Stimulated activated naive CD4-positive, alpha-beta T cell treated with Interleukin-2 at 50 U/mL for 16 hours (primary cell): Measurements from ENCODE around the gene COA8.

ENCODE experiments used
- DNase-seq: peaks from one replicate; lab custom pipeline; 2025; lab: John Stamatoyannopoulos, UW

Gene COA8

DNA sequence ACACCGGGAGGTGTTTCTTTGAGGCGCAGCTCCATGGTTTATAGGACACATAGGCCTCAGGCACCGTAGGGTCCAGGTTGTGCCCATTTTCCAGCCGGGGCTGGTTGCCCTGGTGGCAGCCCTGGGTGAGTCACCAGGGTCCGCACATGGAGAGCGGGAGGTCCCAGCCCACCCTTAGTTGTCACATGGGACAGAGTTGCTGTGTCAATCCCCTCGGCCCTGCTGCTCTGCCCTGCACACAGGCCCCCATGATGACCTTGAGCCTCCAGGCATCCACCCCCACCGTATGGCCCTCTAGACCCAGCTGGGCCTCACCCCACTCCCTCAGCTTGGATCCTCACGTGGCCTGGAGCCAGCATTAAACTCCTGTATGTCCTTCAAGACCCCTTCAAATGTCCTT, 26.1 kb upstream of the COA8 start:
- DNase-seq = no peak

DNA sequence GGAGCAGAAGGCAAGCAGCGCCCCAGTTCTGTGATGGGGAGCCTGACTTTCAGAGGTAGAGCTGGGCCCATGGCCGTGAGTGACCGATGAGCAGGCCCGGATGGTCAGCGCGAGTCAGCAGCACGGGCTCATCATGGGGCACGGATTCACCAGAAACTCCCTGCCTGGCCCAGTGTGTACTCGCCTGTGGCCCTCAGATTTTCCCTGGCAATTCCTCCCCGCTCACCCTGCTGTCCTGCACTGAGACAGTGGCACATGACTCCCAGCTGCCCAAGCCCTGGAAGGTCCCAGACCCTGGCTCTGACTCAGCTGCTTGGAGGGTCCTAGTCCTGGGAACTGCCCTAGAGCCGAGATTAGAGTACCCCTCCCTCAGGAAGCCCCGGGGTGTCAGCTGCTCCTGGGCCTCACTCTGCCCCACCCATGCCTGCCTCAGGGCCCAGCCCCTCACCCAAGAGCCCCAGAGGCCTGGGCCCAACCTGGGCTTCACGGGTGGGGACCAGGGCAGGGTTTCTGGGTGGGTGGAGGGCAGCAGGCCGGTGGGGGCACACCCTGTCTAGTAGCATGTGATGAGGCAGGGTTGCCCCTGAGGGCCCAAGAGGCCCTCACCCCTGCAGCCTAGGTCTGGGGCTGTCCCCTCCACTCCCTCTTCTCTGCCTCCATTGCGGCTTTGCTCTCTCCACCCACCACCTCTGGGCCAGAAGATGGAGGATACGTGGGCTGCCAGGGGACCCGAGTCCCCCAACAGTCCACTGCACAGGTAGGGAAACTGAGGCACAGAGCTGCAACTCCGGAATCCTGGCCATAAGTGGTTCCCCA, 25.4 kb upstream of the COA8 start:
- DNase-seq = no peak

DNA sequence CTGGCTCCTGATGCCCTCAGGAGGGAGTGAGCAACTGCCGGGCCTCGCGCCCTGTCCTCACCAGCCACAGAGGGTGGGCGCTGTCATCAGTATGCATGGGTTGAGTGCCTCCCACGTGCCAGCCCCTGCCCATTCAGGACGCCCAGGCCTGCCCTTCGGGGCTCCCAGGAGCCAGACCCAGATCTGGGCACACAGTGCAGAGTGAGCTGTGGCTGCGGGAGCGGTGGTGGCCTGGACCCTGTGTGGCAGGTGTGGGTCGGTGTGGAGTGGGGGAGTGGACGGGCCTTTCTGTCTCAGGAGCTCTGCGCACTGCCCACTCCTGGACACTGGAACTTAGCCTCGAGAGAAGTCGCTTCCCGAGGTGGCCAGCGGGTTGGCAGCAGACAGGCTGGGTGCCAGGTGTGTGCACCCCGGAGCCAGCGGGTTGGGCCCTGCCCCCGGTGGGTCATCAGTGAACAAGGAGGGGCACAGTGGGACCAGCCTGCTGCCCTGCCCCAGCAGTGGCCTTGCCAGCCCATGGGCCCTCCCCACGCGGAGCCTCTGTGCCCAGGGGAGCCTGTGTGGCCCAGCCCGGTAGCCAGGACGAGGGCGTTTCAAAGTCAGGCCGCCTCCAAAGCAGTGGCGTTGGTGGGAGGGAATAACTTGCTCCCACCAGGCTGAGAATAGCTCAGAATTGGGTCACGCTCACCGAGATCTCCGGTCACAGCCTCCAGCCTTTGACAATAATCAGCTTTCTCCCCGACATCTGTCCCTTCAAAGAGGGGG, 24.3 kb upstream of the COA8 start:
- no peak for DNase-seq

DNA sequence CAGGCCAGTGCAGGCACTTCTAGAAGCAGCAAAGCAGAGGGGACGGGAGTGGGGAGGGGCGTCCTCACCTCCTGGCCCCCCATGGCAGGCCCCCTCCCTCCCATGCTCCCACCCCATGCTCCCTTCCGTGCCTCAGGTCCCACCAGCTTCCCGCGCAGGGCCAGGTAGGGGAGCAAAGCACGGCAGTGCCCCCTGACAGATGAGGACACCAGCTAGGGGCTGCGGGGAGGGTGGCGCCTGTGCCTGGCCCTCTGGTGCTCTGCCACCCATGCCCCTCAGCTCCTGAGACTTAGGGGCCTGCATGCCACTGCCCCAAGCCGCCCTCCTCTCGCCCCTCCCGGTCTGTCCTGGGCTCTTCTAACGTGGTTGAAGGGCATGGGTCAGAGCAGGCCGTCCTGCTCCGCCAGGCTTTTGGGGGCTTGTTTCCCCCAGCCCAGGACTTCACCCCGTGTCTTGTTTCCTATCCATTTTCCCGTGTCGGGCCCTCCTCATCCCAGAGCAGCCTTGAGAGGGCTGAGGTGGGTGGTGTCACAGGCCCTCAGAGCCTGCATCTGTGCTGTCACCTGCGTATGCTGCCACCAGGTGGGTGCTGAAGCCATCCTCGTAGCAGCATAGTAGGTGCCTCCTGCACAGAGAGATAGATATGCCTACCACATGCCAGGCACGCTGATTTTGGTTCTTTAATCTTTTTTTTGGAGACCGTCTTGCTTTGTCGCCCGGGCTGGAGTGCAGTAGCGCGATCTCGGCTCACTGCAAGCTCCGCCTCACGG, 23.5 kb upstream of the COA8 start:
- DNase-seq = no peak

DNA sequence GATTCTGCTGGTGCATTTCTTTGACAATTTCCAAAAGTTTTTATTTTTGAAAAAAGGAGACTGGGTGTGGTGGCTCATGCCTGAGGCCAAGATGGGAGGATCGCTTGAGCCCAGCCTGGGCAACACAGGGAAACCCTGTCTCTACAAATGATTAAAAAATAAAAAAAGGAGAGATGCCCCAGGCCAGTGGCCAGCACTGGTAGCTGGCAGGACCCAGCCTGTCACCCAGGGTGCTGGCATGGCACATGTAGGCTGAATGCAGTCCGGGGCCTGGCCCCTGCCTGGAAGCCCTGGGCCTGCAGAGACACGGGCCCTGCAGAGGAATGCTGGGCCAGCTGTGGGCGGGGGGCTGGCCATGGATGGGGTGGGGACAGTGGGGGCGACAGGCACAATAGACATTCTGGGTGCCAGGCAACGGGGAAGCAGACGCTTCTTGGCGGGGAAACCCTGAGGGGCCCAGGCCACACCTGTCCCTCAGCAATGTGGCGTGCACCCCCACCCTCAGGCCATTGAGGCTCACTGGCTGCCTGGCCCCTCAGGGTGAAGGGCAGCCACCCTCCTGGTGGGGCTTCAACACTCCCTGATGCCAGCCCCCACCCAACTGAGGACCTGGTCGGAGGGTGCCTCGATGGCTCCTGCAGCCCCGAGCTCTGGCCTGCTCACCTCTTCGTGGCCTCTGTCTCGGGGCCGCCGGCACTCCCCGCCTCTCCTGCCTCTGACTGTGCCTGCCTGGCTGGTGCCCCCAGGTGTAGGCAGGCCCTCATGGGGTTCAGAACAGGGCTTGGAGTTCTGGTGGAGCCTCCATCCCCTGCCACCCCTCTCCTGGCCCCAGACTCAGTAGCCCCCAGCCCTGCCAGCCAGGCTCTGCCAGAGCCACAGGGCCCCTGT, 21.7 kb upstream of the COA8 start:
- DNase-seq = no peak

DNA sequence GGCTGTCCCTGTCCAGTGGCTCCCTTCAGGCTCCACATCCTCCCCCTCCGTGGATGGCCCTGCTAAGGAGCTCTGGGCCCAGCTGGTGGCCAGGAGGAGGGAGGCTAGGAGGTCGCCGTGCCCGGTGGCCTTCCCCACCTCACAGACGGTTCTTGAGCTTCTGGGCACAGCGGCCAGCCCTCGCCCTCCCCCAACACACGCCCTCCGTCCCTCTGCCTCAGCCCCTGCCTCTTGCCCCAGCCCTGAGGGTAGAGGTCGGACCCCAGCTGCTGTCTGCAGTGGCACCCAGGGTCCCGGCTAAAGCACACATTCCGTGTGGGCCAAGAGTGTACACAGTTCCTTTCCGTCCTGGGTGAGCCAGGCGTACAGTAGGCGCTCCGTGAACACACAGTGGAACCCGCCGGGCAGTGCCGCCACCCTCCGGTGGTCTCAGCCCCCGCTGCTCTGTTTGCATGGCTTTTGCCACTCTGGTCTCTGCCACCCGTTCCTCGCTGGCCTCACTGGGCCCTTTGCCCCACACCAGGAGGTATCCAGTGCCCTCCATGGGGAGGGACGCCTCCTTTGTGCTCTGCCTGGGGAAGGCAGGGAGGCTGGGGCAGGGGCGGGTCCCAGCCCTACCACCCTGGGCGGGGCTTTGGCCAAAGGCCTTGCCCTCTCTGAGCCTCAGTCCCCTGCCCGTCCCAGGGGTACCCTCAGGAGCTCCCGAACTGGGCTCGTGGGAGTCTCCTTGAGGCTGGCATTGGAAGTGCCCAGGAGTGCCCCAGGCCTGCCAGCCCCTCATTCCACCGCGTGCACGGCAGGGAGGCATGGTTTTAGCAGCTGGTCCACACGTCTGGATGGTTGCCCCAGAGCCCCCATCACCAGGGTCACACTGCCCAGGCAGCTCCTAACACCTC, 20.8 kb upstream of the COA8 start:
- no peak for DNase-seq

DNA sequence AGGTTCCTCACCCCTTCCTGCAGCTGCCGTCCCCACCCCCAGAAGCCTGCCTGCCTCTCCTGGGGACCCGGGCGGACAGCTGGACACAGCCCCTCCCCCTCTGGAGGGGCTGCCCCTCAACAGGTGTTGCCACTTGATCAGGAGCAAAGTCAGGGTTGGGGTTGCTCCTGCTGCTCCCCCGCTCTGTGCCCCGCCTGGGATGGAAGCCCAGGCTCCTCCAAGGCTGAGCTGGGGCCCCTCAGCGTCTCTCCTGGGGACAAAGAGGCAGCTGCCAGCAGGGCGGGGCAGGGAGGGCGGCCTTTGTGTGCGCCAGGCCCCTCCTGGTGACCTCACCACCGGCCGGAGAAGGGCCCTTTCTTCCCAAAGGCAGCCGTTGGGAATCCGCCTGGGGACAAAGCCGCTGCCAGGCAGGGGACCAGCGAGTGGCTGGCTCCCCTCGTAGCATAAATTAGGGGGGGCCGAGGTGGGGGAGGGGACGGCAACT, 20.1 kb upstream of the COA8 start:
- no peak for DNase-seq

DNA sequence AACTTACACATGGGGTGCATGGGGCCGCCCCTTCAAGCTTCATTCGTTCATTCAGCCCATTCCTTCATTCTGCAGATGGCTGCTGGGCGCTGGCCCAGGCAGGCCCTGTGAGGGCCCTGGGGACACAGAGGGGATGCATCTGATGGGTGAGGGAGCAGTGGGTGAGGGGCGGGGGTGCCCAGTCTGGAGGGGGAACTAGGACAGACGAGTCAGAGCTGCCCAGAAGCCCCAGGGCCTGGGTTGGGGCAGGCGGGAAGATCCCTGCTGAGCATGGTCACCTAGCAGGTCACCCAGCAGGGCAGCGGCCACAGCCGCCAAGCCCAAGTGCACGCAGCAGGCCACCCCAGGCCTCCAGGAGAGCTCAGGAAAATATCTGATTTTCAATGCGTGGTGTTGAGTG, 19.6 kb upstream of the COA8 start:
- no peak for DNase-seq

DNA sequence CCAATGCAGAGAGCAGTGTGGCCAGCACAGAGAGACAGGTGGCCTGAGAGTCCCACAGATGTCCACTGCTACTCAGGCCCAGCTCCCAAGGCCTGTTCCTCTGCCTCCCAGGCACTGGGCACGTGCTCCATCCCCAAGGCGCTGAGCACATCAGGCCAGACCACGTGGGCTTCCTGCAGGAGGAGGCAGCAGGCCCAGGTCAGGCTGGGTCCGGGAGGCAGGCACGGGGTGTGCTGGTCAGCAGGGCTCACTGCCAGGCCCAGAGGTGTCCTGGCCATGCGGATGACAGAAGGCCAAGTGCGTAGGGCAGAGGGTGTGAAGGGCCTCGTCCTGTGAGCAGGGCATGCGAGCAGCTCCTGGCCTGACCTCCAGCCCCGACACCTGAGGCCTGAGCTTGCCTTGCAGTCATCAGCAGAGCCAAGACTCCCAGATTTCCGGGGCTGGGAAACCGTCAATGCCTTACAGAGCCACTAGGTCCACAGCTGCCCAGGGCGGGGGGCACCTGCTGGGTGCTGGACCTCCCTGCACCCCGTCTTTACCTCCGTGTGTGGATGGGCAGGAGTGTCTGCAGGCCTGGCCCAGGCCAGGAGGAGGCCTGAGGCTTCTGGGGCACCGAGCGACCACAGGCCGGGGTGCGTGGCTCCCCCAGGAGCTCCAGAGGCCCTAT, 18.9 kb upstream of the COA8 start:
- DNase-seq = no peak

DNA sequence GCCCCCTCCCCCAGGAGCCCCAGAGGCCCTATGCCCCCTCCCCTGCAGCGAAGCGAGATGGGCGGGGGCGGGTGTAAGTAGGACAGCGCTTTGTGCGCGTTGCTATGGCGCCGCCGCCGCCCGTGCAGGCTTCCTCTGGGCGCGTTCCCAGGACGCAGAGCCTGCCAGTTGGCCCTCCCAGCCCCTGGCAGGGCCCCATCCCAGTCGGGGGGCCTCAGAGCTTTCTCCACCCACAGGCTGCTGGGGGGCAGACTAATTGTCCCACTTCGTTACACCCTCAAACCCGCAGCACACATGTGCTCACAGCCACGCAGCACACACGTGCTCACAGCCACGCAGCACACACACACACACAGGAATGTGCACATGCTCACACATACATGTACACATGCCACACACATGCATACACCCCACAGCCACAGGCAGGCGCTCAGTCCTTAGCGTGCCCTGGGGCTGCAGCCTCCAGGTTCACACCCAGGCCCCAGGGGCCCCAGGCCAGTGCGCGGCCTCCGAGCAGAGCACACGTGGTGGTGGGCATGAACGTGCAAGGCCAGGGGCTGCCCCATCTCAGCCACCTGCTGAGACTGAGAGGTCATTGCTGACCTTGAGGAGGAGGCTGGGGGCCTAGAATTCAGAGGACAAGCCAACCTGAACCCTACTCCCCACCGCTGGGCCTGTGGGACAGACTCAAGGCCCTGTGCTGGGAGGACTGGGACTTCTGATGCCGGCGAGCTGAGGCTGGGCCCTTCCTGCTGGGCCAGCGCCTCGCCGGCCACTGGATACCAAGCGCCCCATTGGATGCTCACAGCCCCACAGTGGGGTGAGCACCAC, 18.2 kb upstream of the COA8 start:
- no peak for DNase-seq

DNA sequence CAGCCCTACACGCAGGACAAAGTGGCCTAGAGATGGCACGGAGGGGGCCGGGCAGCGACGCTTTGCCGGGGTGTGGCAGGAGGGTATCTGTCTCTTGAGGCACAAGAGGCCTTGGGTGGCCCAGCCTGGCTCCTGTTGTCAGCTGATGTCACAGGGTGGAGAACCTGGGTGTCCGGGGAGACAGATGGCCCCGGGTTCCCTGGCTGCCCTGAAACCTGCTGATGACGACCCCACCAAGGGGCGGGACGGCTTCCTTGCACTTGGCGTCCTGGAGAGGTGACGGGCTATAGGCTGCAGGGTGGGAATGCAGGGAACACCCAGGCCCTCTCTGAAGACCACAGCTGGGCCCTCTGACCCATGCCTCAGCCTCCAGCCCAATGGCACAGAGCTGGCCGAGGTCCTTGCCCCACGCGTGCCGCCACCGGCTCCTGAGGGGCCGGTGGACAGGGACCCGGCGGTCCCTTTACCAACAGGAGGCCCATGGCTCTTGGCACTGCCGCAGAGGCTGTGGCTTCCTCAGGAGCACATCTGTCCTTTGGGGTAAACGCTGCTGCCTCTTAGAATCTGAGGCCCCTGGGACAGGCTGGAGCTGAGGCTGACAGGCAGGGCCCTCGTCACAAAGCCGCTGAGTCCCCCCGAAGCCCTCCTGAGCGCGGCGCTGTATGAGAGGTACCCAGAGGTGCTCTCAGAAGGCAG, 17.4 kb upstream of the COA8 start:
- DNase-seq = no peak

DNA sequence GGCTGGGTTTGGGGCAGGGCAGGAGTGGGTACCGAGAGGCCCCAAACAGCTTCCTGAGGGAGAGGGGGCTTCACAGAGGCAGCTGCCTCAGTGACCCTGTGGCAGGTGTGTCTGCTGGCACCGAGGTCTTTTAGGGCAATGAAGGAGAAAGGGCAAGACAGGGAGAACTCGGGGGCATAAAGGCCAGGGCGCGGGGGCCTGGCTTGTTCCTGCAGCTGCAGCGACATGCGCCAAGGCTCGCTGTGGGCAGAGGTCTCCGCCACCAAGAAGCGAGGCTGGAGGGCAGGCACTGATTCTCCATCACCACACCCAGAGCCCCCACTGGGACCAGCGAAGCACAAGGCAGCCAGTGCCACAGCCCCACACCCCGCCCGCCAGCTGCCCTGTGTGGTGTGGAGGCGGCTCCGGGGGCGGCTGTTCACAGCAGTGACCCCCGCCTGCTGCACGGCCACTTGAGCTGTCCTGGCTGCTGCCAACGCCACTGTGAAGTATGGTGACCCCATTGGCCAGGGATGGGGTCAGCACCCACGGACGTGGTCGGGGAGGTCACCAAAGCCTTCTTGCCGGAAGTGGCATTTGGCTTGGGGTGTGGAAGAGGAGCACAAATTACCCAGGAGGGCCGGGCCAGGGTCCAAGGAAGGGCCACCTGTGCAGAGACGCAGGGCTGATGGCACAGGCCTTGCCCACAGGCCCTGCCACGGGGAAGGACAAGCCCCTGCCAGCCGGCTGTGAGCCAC, 16.7 kb upstream of the COA8 start:
- no peak for DNase-seq

DNA sequence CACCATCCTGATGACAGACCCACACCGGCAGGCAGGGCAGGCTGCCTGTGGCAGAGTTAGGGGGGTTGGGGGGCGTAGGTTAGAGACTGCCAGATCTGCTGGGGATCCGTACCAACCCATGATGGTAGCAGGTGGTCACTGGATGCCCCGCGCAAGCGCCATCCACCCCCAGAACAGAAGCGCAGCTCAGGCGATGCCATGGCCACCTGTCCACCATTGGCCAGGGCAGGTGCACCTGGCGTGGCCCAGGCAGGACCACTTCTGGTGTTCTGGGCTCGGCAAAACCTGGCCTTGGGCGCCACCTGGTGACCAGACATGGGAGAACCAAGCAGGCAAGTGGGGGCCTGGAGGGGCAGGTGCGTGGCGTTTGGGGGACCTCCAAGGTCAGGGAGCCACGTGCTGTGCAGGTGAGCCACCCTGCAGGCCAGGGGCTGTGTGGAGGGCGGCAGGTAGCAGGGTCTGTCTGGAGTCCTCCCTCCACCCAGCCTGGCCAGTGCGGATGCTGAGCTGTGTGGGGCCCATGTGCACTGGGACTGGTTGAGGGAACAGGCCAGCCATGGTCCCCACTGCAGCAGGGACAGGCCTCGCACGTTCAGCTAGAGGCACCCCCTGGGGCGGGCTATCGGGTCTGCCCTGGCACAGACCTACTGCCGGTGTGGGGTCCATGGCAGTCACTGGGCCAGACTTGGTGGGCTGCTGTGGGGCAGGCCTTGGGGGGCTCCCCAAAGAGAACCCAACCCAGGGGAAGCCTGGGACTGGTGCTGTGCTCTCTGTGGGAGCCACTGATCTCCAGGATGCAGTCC, 15.9 kb upstream of the COA8 start:
- peak; percentile 63 for DNase-seq

DNA sequence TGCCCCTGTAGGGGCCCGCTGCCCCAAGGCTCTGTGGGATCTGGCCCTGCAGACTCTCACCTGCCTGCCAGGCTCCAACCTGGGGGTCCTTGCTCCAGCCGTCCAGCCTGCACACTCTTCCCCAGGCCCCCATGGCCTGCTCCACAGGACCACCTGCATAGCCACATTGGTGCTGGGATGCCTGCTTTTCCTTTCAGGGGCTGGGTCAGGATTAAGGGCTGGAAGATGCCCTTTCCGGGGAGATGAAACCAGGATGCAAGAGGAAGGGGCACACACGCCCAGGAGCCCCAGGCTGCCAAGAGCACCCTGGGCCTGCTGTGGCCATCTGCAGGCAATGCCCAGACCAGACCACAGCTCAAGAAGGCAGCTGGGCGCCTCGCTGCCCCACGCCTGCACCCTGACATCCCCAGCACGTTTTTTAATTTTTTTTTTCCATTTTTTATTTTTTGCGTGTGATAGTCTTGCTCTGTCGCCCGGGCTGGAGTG, 15.3 kb upstream of the COA8 start:
- DNase-seq = no peak

DNA sequence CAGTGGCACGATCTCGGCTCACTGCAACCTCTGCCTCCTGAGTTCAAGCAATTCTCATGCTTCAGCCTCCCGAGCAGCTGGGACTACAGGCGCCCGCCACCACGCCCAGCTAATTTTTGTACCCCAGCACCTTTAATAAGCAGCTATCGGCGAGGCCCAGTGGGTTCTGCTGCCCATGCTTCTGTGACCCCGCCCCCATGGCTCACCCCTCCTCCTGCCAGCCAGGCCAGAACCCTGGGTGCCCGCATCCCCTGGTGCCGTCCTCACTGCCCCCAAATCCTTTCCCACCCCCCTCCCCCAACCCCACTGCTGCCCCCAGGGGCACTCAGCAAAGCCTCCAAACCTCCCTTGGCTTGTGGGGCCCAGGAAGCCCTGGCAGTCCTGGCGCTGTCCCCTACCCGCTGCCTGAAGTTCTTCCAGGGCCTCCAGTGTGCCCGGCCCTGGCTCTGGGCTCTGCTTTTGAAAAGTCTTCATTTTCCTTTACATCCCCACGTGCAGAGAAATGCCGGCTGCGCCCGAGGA, 14.8 kb upstream of the COA8 start:
- DNase-seq = no peak
